Measurements from ENCODE around the gene ASIC4.

DNA sequence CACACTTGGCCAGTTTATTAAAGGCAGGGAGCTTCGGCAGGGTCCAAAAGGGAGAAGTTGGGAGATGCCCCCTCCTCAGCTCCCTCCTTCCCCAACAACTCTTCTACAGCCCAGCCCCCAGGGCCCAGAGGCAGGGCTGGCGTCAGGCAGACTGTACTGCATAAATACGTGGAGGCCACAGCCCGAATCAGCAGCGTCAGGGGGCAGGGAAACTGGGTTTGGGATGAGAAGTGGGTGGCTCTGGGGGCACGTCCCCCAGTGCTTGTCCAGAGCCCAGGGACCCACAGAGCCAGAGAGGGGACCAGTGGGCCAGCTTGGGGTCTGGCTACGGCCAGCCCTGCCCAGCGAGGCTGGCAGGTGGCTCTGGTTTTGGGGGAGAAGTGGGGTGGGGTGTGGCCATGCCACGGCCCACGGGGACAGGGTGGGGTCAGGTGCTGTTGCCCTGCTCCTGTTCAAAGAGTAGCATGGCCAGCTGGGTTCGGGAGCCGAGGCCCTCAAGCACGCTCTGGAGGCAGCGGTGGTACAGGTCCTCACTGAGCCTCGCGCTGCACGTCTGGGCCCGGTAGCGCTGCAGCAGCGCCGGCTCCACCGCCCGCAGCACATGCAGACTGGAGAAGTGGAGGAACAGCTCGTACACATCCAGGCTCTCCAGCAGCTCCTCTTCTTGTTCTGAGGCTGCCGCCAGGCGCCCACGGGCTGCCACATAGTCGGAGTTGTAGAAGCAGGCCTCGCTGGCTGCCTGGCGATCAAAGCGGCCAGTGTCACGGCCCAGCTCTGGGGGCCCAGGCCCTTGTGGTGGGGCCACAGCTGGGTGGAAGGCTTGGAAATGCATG, 24.9 kb downstream of the ASIC4 start:
- TF ChIP-seq CTCF (IDR thresholded peaks at IDR 0.05) (no peak), POLR2A (IDR thresholded peaks at IDR 0.05) (no peak)
